Thyroid gland (tissue), 4 donors: ENCODE measurements around the gene CYP2D6.
"Not testable (repeated sequence)": the region's sequence is repeated elsewhere in the genome, so short reads cannot be mapped to it uniquely, and the experiment has no call there.

Experiments used
- POLR2A ChIP-seq, 2 donors: fragments of 450-650 bp; IDR thresholded peaks; one replicate each; pipeline ENCODE4 v1.6.1; 2017; ENCODE audit warnings: antibody characterized with exemption in 2 of 2, mild to moderate bottlenecking in 2 of 2, moderate library complexity in 1 of 2
- TF ChIP-seq, protein P1 (sequence below), 6 experiments: fragments of 200-600 bp in 3 of 6; fragments of 450-650 bp in 3 of 6; sonication (generic) in 3 of 6; IDR thresholded peaks; one replicate each; pipeline ENCODE4 v1.5.1; 2016 to 2019; ENCODE audit warnings: antibody characterized with exemption in 6 of 6, mild to moderate bottlenecking in 2 of 6, inconsistent platforms in 1 of 6, moderate library complexity in 1 of 6

DNA sequence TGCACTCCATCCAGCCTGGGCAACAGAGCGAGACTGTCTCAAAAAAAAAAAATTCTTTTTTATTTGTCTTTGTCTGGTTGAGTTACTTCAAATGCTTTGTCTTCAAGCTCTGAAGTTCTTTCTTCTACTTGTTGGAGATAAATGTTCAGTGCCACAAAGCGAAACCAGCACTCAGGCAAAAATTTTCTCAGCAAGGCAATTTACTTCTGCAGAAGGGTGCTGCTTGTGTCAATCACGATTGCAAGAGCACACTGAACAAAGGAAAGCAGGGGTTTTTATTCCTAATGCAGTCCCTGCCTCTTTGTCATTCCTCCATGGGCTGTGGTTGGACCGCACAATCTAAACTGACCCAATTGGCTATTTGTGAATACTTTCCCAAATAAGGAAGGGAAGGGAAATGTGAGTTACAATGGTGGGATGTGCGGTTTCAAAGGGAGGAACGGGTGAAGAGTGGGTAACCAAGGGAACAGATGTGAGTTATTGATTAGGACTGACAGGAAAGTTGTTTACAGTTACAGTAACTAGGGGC lies 26.2 kb downstream of the CYP2D6 start:
- not testable (repeated sequence) for TF ChIP-seq POLR2A (IDR thresholded peaks at IDR 0.05)
- TF ChIP-seq, protein P1, sequence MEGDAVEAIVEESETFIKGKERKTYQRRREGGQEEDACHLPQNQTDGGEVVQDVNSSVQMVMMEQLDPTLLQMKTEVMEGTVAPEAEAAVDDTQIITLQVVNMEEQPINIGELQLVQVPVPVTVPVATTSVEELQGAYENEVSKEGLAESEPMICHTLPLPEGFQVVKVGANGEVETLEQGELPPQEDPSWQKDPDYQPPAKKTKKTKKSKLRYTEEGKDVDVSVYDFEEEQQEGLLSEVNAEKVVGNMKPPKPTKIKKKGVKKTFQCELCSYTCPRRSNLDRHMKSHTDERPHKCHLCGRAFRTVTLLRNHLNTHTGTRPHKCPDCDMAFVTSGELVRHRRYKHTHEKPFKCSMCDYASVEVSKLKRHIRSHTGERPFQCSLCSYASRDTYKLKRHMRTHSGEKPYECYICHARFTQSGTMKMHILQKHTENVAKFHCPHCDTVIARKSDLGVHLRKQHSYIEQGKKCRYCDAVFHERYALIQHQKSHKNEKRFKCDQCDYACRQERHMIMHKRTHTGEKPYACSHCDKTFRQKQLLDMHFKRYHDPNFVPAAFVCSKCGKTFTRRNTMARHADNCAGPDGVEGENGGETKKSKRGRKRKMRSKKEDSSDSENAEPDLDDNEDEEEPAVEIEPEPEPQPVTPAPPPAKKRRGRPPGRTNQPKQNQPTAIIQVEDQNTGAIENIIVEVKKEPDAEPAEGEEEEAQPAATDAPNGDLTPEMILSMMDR (IDR thresholded peaks at IDR 0.05): not testable (repeated sequence)
